OCI-LY7 (cell line): ENCODE data around the gene SCYL3. TPM values are rescaled to one million over a fixed set of nuclear protein-coding genes. Genes with fewer than 3 reads are reported as not detected.

Source experiments
- BruUV-seq: library from RNA; stranded (reverse); fragments of 400-500 nt; replicated peaks from 2 replicates; lab custom pipeline; 2021; lab: Mats Ljungman, UMichigan
- CTCF ChIA-PET: fragments of 300-600 bp; sonication (Branson Sonifier 250); formaldehyde crosslinking; loops from one replicate; lab custom pipeline; 2022; ENCODE audit warnings: antibody characterized with exemption; ENCODE audit not compliant: unreplicated experiment; lab: Charles Lee
- POLR2A ChIA-PET: fragments of 300-600 bp; sonication (Branson Sonifier 250); formaldehyde crosslinking; loops from one replicate; lab custom pipeline; 2022; ENCODE audit warnings: antibody characterized with exemption; lab: Charles Lee
- DNase-seq: peaks from one replicate; pipeline ENCODE4 v3.0.0-alpha.2; 2015; ENCODE audit warnings: low spot score
- H2AFZ ChIP-seq: fragments of 200-600 bp; sonication (generic), shearing (Covaris generic); 2 replicates; pipeline ENCODE4 v1.6.1; 2014; ENCODE audit warnings: mild to moderate bottlenecking, antibody characterized with exemption, low read length, moderate library complexity
- H3K27ac ChIP-seq: fragments of 200-600 bp; sonication (generic); 2 replicates; pipeline ENCODE4 v1.5.1; 2014; ENCODE audit warnings: mixed run types, low read depth, mild to moderate bottlenecking, moderate library complexity, low read length, inconsistent platforms; ENCODE audit not compliant: poor library complexity, severe bottlenecking
- H3K36me3 ChIP-seq: fragments of 200-600 bp; sonication (generic); 2 replicates; pipeline ENCODE4 v1.6.1; 2014; ENCODE audit warnings: mild to moderate bottlenecking, antibody characterized with exemption, low read length, moderate library complexity, mixed read lengths; ENCODE audit not compliant: insufficient read depth
- H3K4me1 ChIP-seq: fragments of 200-600 bp; sonication (generic); 2 replicates; pipeline ENCODE4 v1.5.1; 2014; ENCODE audit warnings: mild to moderate bottlenecking, low read length; ENCODE audit not compliant: insufficient read depth, poor library complexity, severe bottlenecking
- H3K4me2 ChIP-seq: fragments of 200-600 bp; sonication (generic); 2 replicates; pipeline ENCODE4 v1.6.1; 2014; ENCODE audit warnings: mild to moderate bottlenecking, low read length
- H3K4me3 ChIP-seq: fragments of 200-600 bp; sonication (generic); 2 replicates; pipeline ENCODE4 v1.5.1; 2014; ENCODE audit warnings: mild to moderate bottlenecking, low read depth, low read length; ENCODE audit not compliant: poor library complexity, severe bottlenecking
- H3K79me2 ChIP-seq: fragments of 200-600 bp; sonication (generic); 2 replicates; pipeline ENCODE4 v1.6.1; 2016; ENCODE audit warnings: low read depth, mild to moderate bottlenecking, low read length, moderate library complexity, mixed read lengths; ENCODE audit not compliant: insufficient read depth
- H3K9me2 ChIP-seq: fragments of 200-600 bp; sonication (generic); 2 replicates; pipeline ENCODE4 v1.6.1; 2016; ENCODE audit warnings: mild to moderate bottlenecking, low read length, mixed read lengths; ENCODE audit not compliant: insufficient read depth
- H3K9me3 ChIP-seq: fragments of 200-600 bp; sonication (generic); 2 replicates; pipeline ENCODE4 v1.6.1; 2014; ENCODE audit warnings: mild to moderate bottlenecking, mixed run types, low read length, mixed read lengths
- H4K20me1 ChIP-seq: fragments of 200-600 bp; sonication (generic); 2 replicates; pipeline ENCODE4 v1.6.1; 2014; ENCODE audit warnings: mild to moderate bottlenecking, antibody characterized with exemption, low read length, moderate library complexity, mixed read lengths; ENCODE audit not compliant: insufficient read depth
- EZH2phosphoT487 ChIP-seq: fragments of 200-600 bp; sonication (generic); IDR thresholded peaks from 2 replicates; pipeline ENCODE4 v1.6.1; 2018; ENCODE audit warnings: low read depth, borderline replicate concordance, mild to moderate bottlenecking, mixed run types, antibody characterized with exemption, low read length, moderate library complexity, mixed read lengths
- intact Hi-C: fragments of 100-400 bp; cut with micrococcal nuclease; formaldehyde crosslinking; loops from one replicate; pipeline ENCODE4 v1.10.0; 2022; ENCODE audit not compliant: unreplicated experiment
- small RNA-seq: library from RNA; depleted of rRNA; stranded (forward); fragments of <200 nt; gene quantifications from one replicate; pipeline ENCODE3, GENCODE V24; 2014
- total RNA-seq, 2 experiments: library from RNA; depleted of rRNA in 1 of 2; stranded (reverse); fragments of >200 nt in 1 of 2; shearing (Covaris generic) in 1 of 2; gene quantifications; 2 replicates each; pipeline ENCODE4 v1.2.3, GENCODE V29; 2014 to 2022
- TF ChIP-seq, protein P1 (sequence below): fragments of 200-600 bp; sonication (generic); conservative IDR thresholded peaks from 2 replicates; pipeline ENCODE4 v1.5.1; 2014; ENCODE audit warnings: mild to moderate bottlenecking, antibody characterized with exemption, low read length, moderate library complexity, mixed read lengths

Gene SCYL3
- total RNA-seq, 2 experiments from 2014 or later, result 5.9 to 7.6 TPM

DNA sequence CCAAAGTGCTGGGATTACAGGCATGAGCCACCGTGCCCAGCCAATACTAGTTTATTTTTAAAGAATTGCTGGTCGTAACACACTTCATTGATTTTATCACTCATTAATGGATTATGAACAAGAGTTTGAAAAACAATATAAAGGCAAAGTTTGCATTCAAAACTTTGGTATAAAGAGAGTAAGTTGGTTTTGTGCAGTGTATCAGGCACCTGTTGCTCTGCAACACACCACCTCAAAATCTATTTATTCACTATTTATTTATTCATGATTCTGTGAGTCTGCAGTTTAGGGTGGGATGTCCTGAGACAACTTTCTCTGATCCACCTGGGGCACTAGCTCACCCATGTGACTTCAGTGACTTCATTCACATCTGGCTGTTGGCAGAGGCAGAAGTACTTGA is 88.8 kb downstream of the SCYL3 start:
- H4K20me1 ChIP-seq, result no peaks in the 10 kb centered on the region
- CTCF ChIA-PET, result no interaction called here
- no peaks in the 10 kb centered on the region for H3K9me2 ChIP-seq
- BruUV-seq, result no TSS peak
- POLR2A ChIA-PET, result no interaction called here
- H3K4me3 ChIP-seq, result no peak overlapping the region
- no peak overlapping the region for H2AFZ ChIP-seq
- no peak overlapping the region for H3K27ac ChIP-seq
- peaks cover 31% of the 10 kb centered on the region for H3K79me2 ChIP-seq
- no peak for DNase-seq
- peaks cover 95% of the 10 kb centered on the region for H3K36me3 ChIP-seq
- no peak for TF ChIP-seq EZH2phosphoT487
- TF ChIP-seq, protein P1, sequence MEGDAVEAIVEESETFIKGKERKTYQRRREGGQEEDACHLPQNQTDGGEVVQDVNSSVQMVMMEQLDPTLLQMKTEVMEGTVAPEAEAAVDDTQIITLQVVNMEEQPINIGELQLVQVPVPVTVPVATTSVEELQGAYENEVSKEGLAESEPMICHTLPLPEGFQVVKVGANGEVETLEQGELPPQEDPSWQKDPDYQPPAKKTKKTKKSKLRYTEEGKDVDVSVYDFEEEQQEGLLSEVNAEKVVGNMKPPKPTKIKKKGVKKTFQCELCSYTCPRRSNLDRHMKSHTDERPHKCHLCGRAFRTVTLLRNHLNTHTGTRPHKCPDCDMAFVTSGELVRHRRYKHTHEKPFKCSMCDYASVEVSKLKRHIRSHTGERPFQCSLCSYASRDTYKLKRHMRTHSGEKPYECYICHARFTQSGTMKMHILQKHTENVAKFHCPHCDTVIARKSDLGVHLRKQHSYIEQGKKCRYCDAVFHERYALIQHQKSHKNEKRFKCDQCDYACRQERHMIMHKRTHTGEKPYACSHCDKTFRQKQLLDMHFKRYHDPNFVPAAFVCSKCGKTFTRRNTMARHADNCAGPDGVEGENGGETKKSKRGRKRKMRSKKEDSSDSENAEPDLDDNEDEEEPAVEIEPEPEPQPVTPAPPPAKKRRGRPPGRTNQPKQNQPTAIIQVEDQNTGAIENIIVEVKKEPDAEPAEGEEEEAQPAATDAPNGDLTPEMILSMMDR, result no peak
- H3K4me2 ChIP-seq, result no peak overlapping the region
- H3K9me3 ChIP-seq, result no peaks in the 10 kb centered on the region
- intact Hi-C loops, result loop anchor here (5.0 kb wide), 2 partner anchors 93 to 258 kb away; partner anchors contain the start of gene SELL
- H3K4me1 ChIP-seq, result peaks cover 38% of the 10 kb centered on the region

DNA sequence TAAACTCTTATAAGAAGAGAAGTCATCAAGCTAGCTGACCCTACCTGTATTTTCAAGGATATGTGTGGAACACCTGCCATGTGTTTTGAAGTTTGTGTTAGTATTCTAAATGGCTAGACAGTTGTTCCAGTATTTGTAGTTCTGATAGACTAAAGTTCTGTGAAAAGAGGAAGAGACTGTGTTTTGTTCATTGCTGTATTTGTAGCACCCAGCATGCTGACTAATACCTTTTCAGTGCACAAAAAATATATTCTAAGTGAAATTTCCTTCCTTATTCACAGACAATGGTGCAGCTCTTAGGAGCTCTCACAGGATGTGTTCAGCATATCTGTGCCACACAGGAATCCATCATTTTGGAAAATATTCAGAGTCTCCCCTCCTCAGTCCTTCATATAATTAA is 90.8 kb downstream of the SCYL3 start:
- no peaks in the 10 kb centered on the region for H3K9me3 ChIP-seq
- H3K4me3 ChIP-seq, result no peak overlapping the region
- peaks cover 89% of the 10 kb centered on the region for H3K36me3 ChIP-seq
- no peak for TF ChIP-seq EZH2phosphoT487
- TF ChIP-seq, protein P1, result no peak
- ChIA-PET POLR2A (interaction anchor here (1.2 to 1.6 kb wide), 3 partner anchors 12 to 108 kb away, joined by 4 to 6 read pairs (median 5); no protein-coding TSS in a partner anchor), CTCF (no interaction called here)
- H2AFZ ChIP-seq, result no peak overlapping the region
- H3K4me2 ChIP-seq, result no peak overlapping the region
- no peaks in the 10 kb centered on the region for H3K9me2 ChIP-seq
- H4K20me1 ChIP-seq, result no peaks in the 10 kb centered on the region
- peaks cover 54% of the 10 kb centered on the region for H3K4me1 ChIP-seq
- no peak overlapping the region for H3K27ac ChIP-seq
- peaks cover 47% of the 10 kb centered on the region for H3K79me2 ChIP-seq
- no peak for DNase-seq
- intact Hi-C loops, result no loop called here
- no TSS peak for BruUV-seq

Small RNA genes lying within 50 kb of the gene (small RNA-seq; reads per million reads assigned to genes)
- 0.42 reads per million for gene RN7SL333P

Other genes starting within 250 kb of the SCYL3 start
- gene SELL, start 182.3 kb downstream of the SCYL3 start, total RNA-seq (2014; rRNA removed; shearing (Covaris generic)), result 0.16 and 0.46 TPM in 2 replicates
- 1.5 and 2.2 TPM in 2 replicates for gene SELL, start 182.3 kb downstream of the SCYL3 start, total RNA-seq (2022)
- not detected in 2 replicates for gene SELE, start 159.8 kb downstream of the SCYL3 start, total RNA-seq (2014; rRNA removed; shearing (Covaris generic))
- not detected in 2 replicates for gene SELE, start 159.8 kb downstream of the SCYL3 start, total RNA-seq (2022)
- gene METTL18, start 99.0 kb downstream of the SCYL3 start, total RNA-seq (2014; rRNA removed; shearing (Covaris generic)), result 10.6 and 12.6 TPM in 2 replicates
- 8.1 and 8.7 TPM in 2 replicates for gene METTL18, start 99.0 kb downstream of the SCYL3 start, total RNA-seq (2022)
- gene KIFAP3, start 180.8 kb upstream of the SCYL3 start, total RNA-seq (2014; rRNA removed; shearing (Covaris generic)), result 10.5 and 10.6 TPM in 2 replicates
- 12.5 and 13.3 TPM in 2 replicates for gene KIFAP3, start 180.8 kb upstream of the SCYL3 start, total RNA-seq (2022)